MG63 (cell line): ENCODE results near the gene SKI. TPM values are rescaled to one million over a fixed set of nuclear protein-coding genes. Genes with fewer than 3 reads are reported as not detected.

Experiments used
- DNase-seq: peaks from one replicate; pipeline ENCODE4 v3.0.0-alpha.2; 2020
- H3K27me3 ChIP-seq: fragments of 250-450 bp; sonication (Bioruptor Pico); 2 replicates; pipeline ENCODE4 v1.5.1; 2020; ENCODE audit warnings: mild to moderate bottlenecking, moderate library complexity
- H3K36me3 ChIP-seq: fragments of 250-450 bp; sonication (Bioruptor Pico); 2 replicates; pipeline ENCODE4 v1.5.1; 2020; ENCODE audit warnings: mild to moderate bottlenecking, moderate library complexity
- H3K4me3 ChIP-seq: fragments of 250-450 bp; sonication (Bioruptor Pico); 2 replicates; pipeline ENCODE4 v1.5.1; 2020; ENCODE audit warnings: mild to moderate bottlenecking, moderate library complexity
- H3K9me3 ChIP-seq: fragments of 250-450 bp; sonication (Bioruptor Pico); 2 replicates; pipeline ENCODE4 v1.5.1; 2020; ENCODE audit warnings: mild to moderate bottlenecking, moderate library complexity
- total RNA-seq: library from RNA; depleted of rRNA; stranded (reverse); fragments of >200 nt; shearing (Covaris generic); gene quantifications from 2 replicates; pipeline ENCODE4 v1.2.3, GENCODE V29; 2014; ENCODE audit warnings: low replicate concordance

The SKI gene
- total RNA-seq, 1 experiment from 2014 or later: 9.2 TPM

GRCh38 chr1:2202843-2203601 is 25.1 kb upstream of the SKI start:
- H3K27me3 ChIP-seq: no peaks in the 10 kb centered on the region
- H3K9me3 ChIP-seq: no peaks in the 10 kb centered on the region
- no peak overlapping the region for H3K4me3 ChIP-seq
- no peak for DNase-seq
- H3K36me3 ChIP-seq: no peaks in the 10 kb centered on the region

- no peak for DNase-seq
- Histone ChIP-seq H3K4me3 (peak overlapping the region; percentile 48), H3K9me3 (no peaks in the 10 kb centered on the region), H3K36me3 (no peaks in the 10 kb centered on the region), H3K27me3 (no peaks in the 10 kb centered on the region)
Measured at GRCh38 chr1:2203671-2204414, 24.3 kb upstream of the SKI start.

- H3K27me3 ChIP-seq: no peaks in the 10 kb centered on the region
- peak; percentile 76 for DNase-seq
- peak overlapping the region; percentile 48 for H3K4me3 ChIP-seq
- no peaks in the 10 kb centered on the region for H3K9me3 ChIP-seq
- no peaks in the 10 kb centered on the region for H3K36me3 ChIP-seq
Measured at GRCh38 chr1:2204415-2205190, 23.5 kb upstream of the SKI start.

DNA sequence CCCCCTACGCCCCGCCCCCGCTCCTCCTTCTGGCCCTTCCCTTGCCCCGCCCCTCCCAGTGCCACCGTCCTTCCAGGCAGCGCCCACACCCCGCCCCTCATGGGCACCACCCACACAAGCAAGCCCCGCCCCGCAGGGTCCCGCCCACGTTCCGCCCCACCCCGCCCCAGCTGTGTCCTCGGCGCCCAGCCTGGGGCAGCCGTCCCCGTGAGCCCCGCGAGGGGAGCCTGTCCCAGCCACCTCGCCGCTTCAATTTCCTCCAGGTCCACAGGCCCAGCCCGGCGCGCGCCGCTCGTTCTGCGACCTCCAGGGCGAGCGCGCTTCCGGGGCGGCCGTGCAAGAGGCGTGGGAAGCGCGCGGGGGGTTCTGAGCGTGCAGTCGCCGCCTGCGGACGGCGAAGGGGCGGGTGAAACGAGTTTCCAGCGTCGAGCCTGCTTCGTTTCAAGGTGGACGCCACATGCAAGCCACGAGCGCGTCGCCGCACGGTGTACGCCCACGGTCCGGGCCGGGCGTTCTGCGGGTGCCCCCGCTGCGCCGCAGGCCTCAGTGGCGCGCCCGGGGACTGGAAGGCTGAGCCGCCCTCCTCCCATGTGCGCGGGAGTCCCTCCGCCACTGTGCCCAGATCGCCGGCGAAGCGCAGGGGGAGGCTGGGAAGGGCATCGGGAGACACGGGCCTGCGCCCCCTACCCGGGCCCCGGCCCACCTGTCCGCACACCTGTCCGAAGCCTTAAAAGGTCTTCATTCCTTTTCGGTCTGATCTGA is 22.7 kb upstream of the SKI start:
- peak overlapping the region; percentile 48 for H3K4me3 ChIP-seq
- H3K36me3 ChIP-seq: no peaks in the 10 kb centered on the region
- no peaks in the 10 kb centered on the region for H3K9me3 ChIP-seq
- DNase-seq: peak; percentile 91
- H3K27me3 ChIP-seq: no peaks in the 10 kb centered on the region

GRCh38 chr1:2206813-2207487 is 21.2 kb upstream of the SKI start:
- no peaks in the 10 kb centered on the region for H3K36me3 ChIP-seq
- no peak overlapping the region for H3K4me3 ChIP-seq
- DNase-seq: no peak
- no peaks in the 10 kb centered on the region for H3K9me3 ChIP-seq
- no peaks in the 10 kb centered on the region for H3K27me3 ChIP-seq

GRCh38 chr1:2208309-2209239 is 19.5 kb upstream of the SKI start:
- DNase-seq: peak; percentile 98
- Histone ChIP-seq H3K36me3 (no peaks in the 10 kb centered on the region), H3K4me3 (peak overlapping the region; percentile 14), H3K9me3 (no peaks in the 10 kb centered on the region), H3K27me3 (no peaks in the 10 kb centered on the region)

- Histone ChIP-seq H3K4me3 (no peak overlapping the region), H3K9me3 (no peaks in the 10 kb centered on the region), H3K27me3 (no peaks in the 10 kb centered on the region), H3K36me3 (no peaks in the 10 kb centered on the region)
- DNase-seq: no peak
Measured at GRCh38 chr1:2209400-2210083, 18.6 kb upstream of the SKI start.

DNA sequence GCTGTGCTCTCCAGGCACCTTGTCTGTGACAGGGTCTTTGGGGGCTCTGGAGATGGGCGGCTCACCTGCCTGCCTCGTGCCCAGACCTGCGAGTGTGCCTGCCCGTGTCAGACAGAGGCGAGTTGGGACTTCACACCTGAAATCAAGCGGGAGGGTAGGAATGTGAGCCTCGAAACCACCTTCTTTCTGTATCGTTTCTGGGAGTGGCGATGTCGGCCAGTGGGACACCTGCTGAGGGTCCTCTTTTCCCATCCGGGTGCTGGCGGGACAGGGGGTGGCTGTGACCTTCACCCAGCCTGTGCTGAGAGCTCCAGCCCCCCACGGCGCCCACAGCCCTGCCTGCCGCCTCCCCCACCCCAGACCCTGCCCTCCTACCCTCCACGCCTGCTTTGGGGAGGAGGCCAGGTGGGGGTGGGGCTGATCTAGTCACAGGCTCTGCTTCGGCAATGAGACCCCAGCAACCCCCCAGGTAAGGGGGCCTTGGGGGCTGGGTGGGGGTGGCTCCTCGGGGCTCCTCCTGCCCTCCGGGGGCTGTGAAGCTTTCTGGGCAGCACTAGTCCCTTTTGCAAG is 17.9 kb upstream of the SKI start:
- H3K36me3 ChIP-seq: no peaks in the 10 kb centered on the region
- no peaks in the 10 kb centered on the region for H3K27me3 ChIP-seq
- H3K9me3 ChIP-seq: no peaks in the 10 kb centered on the region
- no peak for DNase-seq
- H3K4me3 ChIP-seq: no peak overlapping the region

DNA sequence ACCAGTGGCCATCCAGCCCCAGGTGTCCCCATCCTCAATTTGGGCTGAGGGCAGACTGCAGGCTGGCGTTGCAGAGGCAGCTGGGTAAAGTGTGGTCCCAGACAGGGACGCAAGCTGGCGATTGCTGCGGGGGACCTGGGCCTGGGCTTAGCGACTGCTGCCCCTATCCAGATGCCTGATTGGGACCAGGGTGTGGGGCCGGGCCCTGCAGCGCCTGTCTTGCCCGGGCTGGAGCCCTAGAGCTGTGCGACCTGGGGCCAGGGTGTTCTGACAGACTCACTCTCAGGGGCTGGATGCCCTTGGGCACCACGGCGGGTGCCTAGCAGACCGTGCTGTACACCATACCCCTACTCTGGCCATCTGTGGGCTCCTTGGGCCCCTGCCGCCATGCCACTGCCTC is 17.3 kb upstream of the SKI start:
- Histone ChIP-seq H3K4me3 (no peak overlapping the region), H3K36me3 (no peaks in the 10 kb centered on the region), H3K27me3 (no peaks in the 10 kb centered on the region), H3K9me3 (no peaks in the 10 kb centered on the region)
- no peak for DNase-seq

DNA sequence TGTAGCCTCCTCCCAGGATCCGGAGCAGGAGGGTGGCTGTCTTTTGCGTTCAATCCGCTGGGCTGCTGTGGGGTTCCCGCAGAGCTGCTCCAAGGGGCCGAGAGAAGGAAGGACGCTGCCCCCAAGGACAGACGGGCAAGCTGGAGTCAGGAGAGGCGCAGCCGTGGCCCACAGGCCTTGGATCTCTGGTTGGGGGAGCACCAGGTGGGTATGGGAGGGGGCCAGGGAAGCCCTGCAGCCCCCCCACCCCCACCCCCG is 15.9 kb upstream of the SKI start:
- Histone ChIP-seq H3K27me3 (no peaks in the 10 kb centered on the region), H3K36me3 (no peaks in the 10 kb centered on the region), H3K9me3 (no peaks in the 10 kb centered on the region), H3K4me3 (no peak overlapping the region)
- no peak for DNase-seq

GRCh38 chr1:2212532-2213491 is 15.3 kb upstream of the SKI start:
- Histone ChIP-seq H3K27me3 (no peaks in the 10 kb centered on the region), H3K36me3 (no peaks in the 10 kb centered on the region), H3K9me3 (no peaks in the 10 kb centered on the region), H3K4me3 (peak overlapping the region; percentile 24)
- DNase-seq: peak; percentile 91

- H3K4me3 ChIP-seq: no peak overlapping the region
Measured at GRCh38 chr1:2213576-2214505, 14.3 kb upstream of the SKI start.

More at GRCh38 chr1:2213576-2214505, 14.3 kb upstream of the SKI start:
- H3K9me3 ChIP-seq: no peaks in the 10 kb centered on the region
- peak; percentile 90 for DNase-seq
- H3K36me3 ChIP-seq: no peaks in the 10 kb centered on the region
- no peaks in the 10 kb centered on the region for H3K27me3 ChIP-seq
